IMR-90 (cell line): ENCODE data around the gene MYLK4. TPM values are rescaled to one million over a fixed set of nuclear protein-coding genes. Genes with fewer than 3 reads are reported as not detected.

Experiments
- ATAC-seq: fragments of 200-7000 bp; cut with Tn5 transposase; 2 replicates; pipeline ENCODE4 v1.9.1; 2020; ENCODE audit warnings: low read depth, mild to moderate bottlenecking, moderate library complexity
- BruUV-seq: library from RNA; stranded (reverse); fragments of 400-500 nt; replicated peaks from 2 replicates; lab custom pipeline; 2021; lab: Mats Ljungman, UMichigan
- CTCF ChIA-PET: fragments of 300-600 bp; formaldehyde crosslinking; extraction: SDS; loops from one replicate; lab custom pipeline; 2021; ENCODE audit warnings: antibody characterized with exemption; lab: Yijun Ruan, JAX
- POLR2A ChIA-PET: fragments of 300-600 bp; sonication (Branson Sonifier 250); formaldehyde crosslinking; loops from one replicate; lab custom pipeline; 2022; ENCODE audit warnings: antibody characterized with exemption; ENCODE audit not compliant: unreplicated experiment; lab: Charles Lee
- DNase-seq: peaks from one replicate; pipeline ENCODE4 v3.0.0; 2013
- H2AFZ ChIP-seq: replicated peaks from 2 replicates; pipeline ENCODE3; 2013; ENCODE audit warnings: low read length, mild to moderate bottlenecking; ENCODE audit not compliant: poor library complexity
- H2AK5ac ChIP-seq: 2 replicates; pipeline ENCODE4 v1.6.1; 2013; ENCODE audit warnings: low read depth, low read length, inconsistent platforms
- H2AK9ac ChIP-seq: replicated peaks from 2 replicates; pipeline ENCODE3; 2013; ENCODE audit warnings: mild to moderate bottlenecking, low read depth, low read length, moderate library complexity; ENCODE audit not compliant: poor library complexity
- H2BK120ac ChIP-seq: 2 replicates; pipeline ENCODE4 v1.6.1; 2013; ENCODE audit warnings: low read depth, low read length, inconsistent platforms
- H2BK15ac ChIP-seq: 3 replicates; pipeline ENCODE4 v1.6.1; 2013; ENCODE audit warnings: low read depth, low read length, inconsistent platforms
- H2BK20ac ChIP-seq: 2 replicates; pipeline ENCODE4 v1.6.1; 2013; ENCODE audit warnings: low read depth, mild to moderate bottlenecking, inconsistent platforms, low read length, moderate library complexity
- H2BK5ac ChIP-seq: 2 replicates; pipeline ENCODE4 v1.6.1; 2013; ENCODE audit warnings: mild to moderate bottlenecking, low read depth, low read length, inconsistent platforms; ENCODE audit not compliant: poor library complexity, severe bottlenecking
- H3K14ac ChIP-seq: replicated peaks from 2 replicates; pipeline ENCODE4 v1.6.1; 2013; ENCODE audit warnings: low read depth, low read length, inconsistent platforms
- H3K18ac ChIP-seq: 2 replicates; pipeline ENCODE4 v1.6.1; 2013; ENCODE audit warnings: low read depth, low read length, control low read depth
- H3K23ac ChIP-seq: 2 replicates; pipeline ENCODE4 v1.6.1; 2013; ENCODE audit warnings: low read depth, low read length, inconsistent platforms
- H3K27ac ChIP-seq: 2 replicates; pipeline ENCODE4 v1.5.1; 2013; ENCODE audit warnings: mild to moderate bottlenecking, control low read depth, low read length; ENCODE audit not compliant: insufficient read depth
- H3K27me3 ChIP-seq: 2 replicates; pipeline ENCODE4 v1.6.1; 2013; ENCODE audit warnings: low read length; ENCODE audit not compliant: control insufficient read depth, insufficient read depth
- H3K36me3 ChIP-seq: 2 replicates; pipeline ENCODE4 v1.6.1; 2013; ENCODE audit warnings: low read length, mixed read lengths; ENCODE audit not compliant: control insufficient read depth, insufficient read depth
- H3K4ac ChIP-seq: 2 replicates; pipeline ENCODE4 v1.6.1; 2013; ENCODE audit warnings: low read depth, low read length, inconsistent platforms
- H3K4me1 ChIP-seq: 2 replicates; pipeline ENCODE4 v1.6.1; 2013; ENCODE audit warnings: low read length, mixed read lengths; ENCODE audit not compliant: control insufficient read depth, insufficient read depth
- H3K4me2 ChIP-seq: 2 replicates; pipeline ENCODE4 v1.6.1; 2013; ENCODE audit warnings: low read depth, mild to moderate bottlenecking, control low read depth, low read length, moderate library complexity
- H3K4me3 ChIP-seq: 2 replicates; pipeline ENCODE4 v1.5.1; 2013; ENCODE audit warnings: low read depth, mild to moderate bottlenecking, control low read depth, low read length, moderate library complexity; ENCODE audit not compliant: insufficient read depth
- H3K56ac ChIP-seq: 2 replicates; pipeline ENCODE4 v1.6.1; 2013; ENCODE audit warnings: low read length, inconsistent platforms; ENCODE audit not compliant: insufficient read depth; ENCODE audit errors: extremely low read depth
- H3K79me1 ChIP-seq, 2 experiments: 2 replicates each; pipeline ENCODE4 v1.6.1; 2013; ENCODE audit warnings: low read length in 2 of 2, inconsistent platforms in 1 of 2, low read depth in 1 of 2
- H3K9ac ChIP-seq: 2 replicates; pipeline ENCODE4 v1.6.1; 2013; ENCODE audit warnings: low read depth, low read length, control low read depth
- H3K9me1 ChIP-seq: 2 replicates; pipeline ENCODE4 v1.6.1; 2013; ENCODE audit warnings: low read length, inconsistent platforms; ENCODE audit not compliant: insufficient read depth
- H3K9me3 ChIP-seq: 2 replicates; pipeline ENCODE4 v1.6.1; 2013; ENCODE audit warnings: low read length; ENCODE audit not compliant: control insufficient read depth, insufficient read depth
- H4K20me1 ChIP-seq: 2 replicates; pipeline ENCODE4 v1.6.1; 2013; ENCODE audit warnings: low read length, inconsistent platforms; ENCODE audit not compliant: insufficient read depth
- H4K5ac ChIP-seq: 2 replicates; pipeline ENCODE4 v1.6.1; 2013; ENCODE audit warnings: mild to moderate bottlenecking, low read depth, low read length, control low read depth
- H4K8ac ChIP-seq, 2 experiments: 2 replicates each; pipeline ENCODE4 v1.6.1; 2013; ENCODE audit warnings: low read depth in 2 of 2, low read length in 2 of 2, control low read depth in 1 of 2, inconsistent platforms in 1 of 2
- H4K91ac ChIP-seq: 2 replicates; pipeline ENCODE4 v1.6.1; 2013; ENCODE audit warnings: low read depth, low read length, inconsistent platforms; ENCODE audit not compliant: insufficient read depth
- BHLHE40 ChIP-seq: fragments of 150-350 bp; IDR thresholded peaks from 2 replicates; pipeline ENCODE4 v1.6.1; 2016; ENCODE audit warnings: mild to moderate bottlenecking, low read depth, low read length
- CEBPB ChIP-seq: IDR thresholded peaks from 2 replicates; pipeline ENCODE4 v1.6.1; 2012; ENCODE audit warnings: low read depth, low read length, improper control_type of control experiment
- CHD1 ChIP-seq: IDR thresholded peaks from 2 replicates; pipeline ENCODE4 v1.6.1; 2012; ENCODE audit warnings: low read depth, low read length, improper control_type of control experiment
- MAFK ChIP-seq: IDR thresholded peaks from 2 replicates; pipeline ENCODE4 v1.6.1; 2012; ENCODE audit warnings: low read depth, low read length, improper control_type of control experiment
- MAZ ChIP-seq: IDR thresholded peaks from 2 replicates; pipeline ENCODE4 v1.6.1; 2012; ENCODE audit warnings: low read depth, mild to moderate bottlenecking, low read length, improper control_type of control experiment, moderate library complexity, borderline replicate concordance
- MXI1 ChIP-seq: IDR thresholded peaks from 2 replicates; pipeline ENCODE4 v1.6.1; 2012; ENCODE audit warnings: low read depth, mild to moderate bottlenecking, low read length, moderate library complexity, borderline replicate concordance
- NFE2L2 ChIP-seq: fragments of 150-350 bp; IDR thresholded peaks from 2 replicates; pipeline ENCODE4 v1.6.1; 2016; ENCODE audit warnings: low read depth, mild to moderate bottlenecking, low read length
- POLR2A ChIP-seq: IDR thresholded peaks from 2 replicates; pipeline ENCODE4 v1.6.1; 2012; ENCODE audit warnings: mild to moderate bottlenecking, low read depth, low read length
- RCOR1 ChIP-seq: IDR thresholded peaks from 2 replicates; pipeline ENCODE4 v1.6.1; 2012; ENCODE audit warnings: mild to moderate bottlenecking, low read length, improper control_type of control experiment; ENCODE audit not compliant: insufficient replicate concordance
- RFX5 ChIP-seq: IDR thresholded peaks from 2 replicates; pipeline ENCODE4 v1.8.0; 2012; ENCODE audit warnings: low read depth, mild to moderate bottlenecking, low read length, moderate library complexity
- SMC3 ChIP-seq: fragments of 150-350 bp; IDR thresholded peaks from 2 replicates; pipeline ENCODE4 v1.6.1; 2016; ENCODE audit warnings: low read depth, mild to moderate bottlenecking, antibody characterized with exemption, low read length, moderate library complexity
- WGBS, 2 experiments: methylation state at CpG; one replicate each; pipeline versions ENCODE4 v1.1.5 to v1.1.7; 2013; ENCODE audit warnings: missing lambda C conversion rate in 2 of 2; ENCODE audit not compliant: insufficient read length in 1 of 2; ENCODE audit errors: extremely low coverage in 2 of 2; 5-methylcytosine and 5-hydroxymethylcytosine counted together
- dilution Hi-C: fragments of 300-500 bp; cut with HindIII; formaldehyde crosslinking; loops from one replicate; pipeline ENCODE4 v1.14.3; 2018; ENCODE audit warnings: low sequenced_read_pairs; ENCODE audit not compliant: unreplicated experiment
- in situ Hi-C: fragments of 300-500 bp; cut with MboI; formaldehyde crosslinking; loops from 3 replicates; pipeline ENCODE4 v1.14.3; 2019; ENCODE audit warnings: low sequenced_read_pairs, inconsistent platforms, mixed read lengths
- intact Hi-C: fragments of 100-400 bp; cut with micrococcal nuclease; formaldehyde crosslinking; loops from 2 replicates; pipeline ENCODE4 v1.10.0; 2022
- polyA plus RNA-seq, 3 experiments: library from polyadenylated mRNA; depleted of rRNA; stranded (reverse); fragments of >200 nt; gene quantifications; 2 replicates each; pipeline ENCODE4 v1.2.3, GENCODE V29; 2012; ENCODE audit warnings: low replicate concordance in 1 of 3
- total RNA-seq: library from RNA; depleted of rRNA; stranded (reverse); fragments of >200 nt; gene quantifications from 2 replicates; pipeline ENCODE4 v1.2.3, GENCODE V29; 2012
- TF ChIP-seq, protein P1 (sequence below): fragments of 150-350 bp; IDR thresholded peaks from 2 replicates; pipeline ENCODE4 v1.6.1; 2017; ENCODE audit warnings: mild to moderate bottlenecking, antibody characterized with exemption, low read length, low read depth
- TF ChIP-seq, protein P2 (sequence below): conservative IDR thresholded peaks from 2 replicates; pipeline ENCODE4 v1.5.1; 2012; ENCODE audit warnings: mild to moderate bottlenecking, low read depth, low read length, improper control_type of control experiment
- TF ChIP-seq, protein P3 (sequence below): fragments of 150-350 bp; IDR thresholded peaks from 2 replicates; pipeline ENCODE4 v1.6.1; 2016; ENCODE audit warnings: low read depth, mild to moderate bottlenecking, low read length, moderate library complexity, borderline replicate concordance

The MYLK4 gene
- total and polyA plus RNA-seq, 2 of the 4 experiments (the other 2 are of a cell fraction), result under 0.01 to 0.07 TPM

DNA sequence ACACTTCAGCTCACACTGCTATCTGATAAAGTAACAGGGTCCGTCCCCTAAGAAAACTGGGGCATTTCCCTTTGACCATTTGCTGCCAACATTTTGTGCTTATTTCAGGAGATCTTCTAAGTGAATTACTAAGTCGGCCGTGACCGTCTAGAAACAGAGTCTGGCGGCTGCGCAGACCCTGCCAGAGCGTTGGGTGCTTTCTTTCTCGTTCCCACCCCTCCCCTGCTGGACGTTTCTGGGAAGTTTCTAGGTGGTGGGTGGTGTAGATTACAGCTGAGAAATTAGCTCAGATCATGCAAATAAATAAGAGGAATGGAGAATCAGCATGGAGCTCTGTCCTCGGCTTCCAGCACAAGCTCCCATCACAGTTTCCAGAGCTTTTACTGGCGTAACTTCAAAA is 128.1 kb downstream of the MYLK4 start:
- Histone ChIP-seq H2BK120ac (no peak overlapping the region), H4K91ac (no peak overlapping the region), H3K36me3 (no peaks in the 10 kb centered on the region), H3K14ac (no peak overlapping the region), H3K4me1 (peaks cover 5% of the 10 kb centered on the region; the same call in 1 of the 2 replicates), H4K8ac (no peak overlapping the region), H3K23ac (no peak overlapping the region), H2BK15ac (no peak overlapping the region), H4K20me1 (no peaks in the 10 kb centered on the region), H3K4me2 (no peak overlapping the region), H2BK5ac (no peak overlapping the region), H3K27ac (no peak overlapping the region), H4K5ac (no peak overlapping the region), H3K27me3 (peaks cover 16% of the 10 kb centered on the region), H3K4ac (no peak overlapping the region), H3K56ac (no peak overlapping the region), H2AK5ac (no peak overlapping the region), H2AFZ (no peak overlapping the region), H2BK20ac (no peak overlapping the region), H3K9ac (no peak overlapping the region), H3K79me1 (no peaks in the 10 kb centered on the region), H3K4me3 (no peak overlapping the region), H2AK9ac (no peak overlapping the region), H3K9me3 (no peaks in the 10 kb centered on the region), H3K18ac (no peak overlapping the region), H3K9me1 (no peaks in the 10 kb centered on the region)
- TF ChIP-seq BHLHE40 (no peak), CEBPB (no peak), RCOR1 (no peak), MAFK (no peak), POLR2A (no peak), MXI1 (no peak), SMC3 (no peak), CHD1 (no peak), NFE2L2 (no peak), MAZ (no peak), RFX5 (no peak)
- TF ChIP-seq, protein P1, sequence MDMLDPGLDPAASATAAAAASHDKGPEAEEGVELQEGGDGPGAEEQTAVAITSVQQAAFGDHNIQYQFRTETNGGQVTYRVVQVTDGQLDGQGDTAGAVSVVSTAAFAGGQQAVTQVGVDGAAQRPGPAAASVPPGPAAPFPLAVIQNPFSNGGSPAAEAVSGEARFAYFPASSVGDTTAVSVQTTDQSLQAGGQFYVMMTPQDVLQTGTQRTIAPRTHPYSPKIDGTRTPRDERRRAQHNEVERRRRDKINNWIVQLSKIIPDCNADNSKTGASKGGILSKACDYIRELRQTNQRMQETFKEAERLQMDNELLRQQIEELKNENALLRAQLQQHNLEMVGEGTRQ, result no peak
- TF ChIP-seq, protein P2, sequence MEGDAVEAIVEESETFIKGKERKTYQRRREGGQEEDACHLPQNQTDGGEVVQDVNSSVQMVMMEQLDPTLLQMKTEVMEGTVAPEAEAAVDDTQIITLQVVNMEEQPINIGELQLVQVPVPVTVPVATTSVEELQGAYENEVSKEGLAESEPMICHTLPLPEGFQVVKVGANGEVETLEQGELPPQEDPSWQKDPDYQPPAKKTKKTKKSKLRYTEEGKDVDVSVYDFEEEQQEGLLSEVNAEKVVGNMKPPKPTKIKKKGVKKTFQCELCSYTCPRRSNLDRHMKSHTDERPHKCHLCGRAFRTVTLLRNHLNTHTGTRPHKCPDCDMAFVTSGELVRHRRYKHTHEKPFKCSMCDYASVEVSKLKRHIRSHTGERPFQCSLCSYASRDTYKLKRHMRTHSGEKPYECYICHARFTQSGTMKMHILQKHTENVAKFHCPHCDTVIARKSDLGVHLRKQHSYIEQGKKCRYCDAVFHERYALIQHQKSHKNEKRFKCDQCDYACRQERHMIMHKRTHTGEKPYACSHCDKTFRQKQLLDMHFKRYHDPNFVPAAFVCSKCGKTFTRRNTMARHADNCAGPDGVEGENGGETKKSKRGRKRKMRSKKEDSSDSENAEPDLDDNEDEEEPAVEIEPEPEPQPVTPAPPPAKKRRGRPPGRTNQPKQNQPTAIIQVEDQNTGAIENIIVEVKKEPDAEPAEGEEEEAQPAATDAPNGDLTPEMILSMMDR, result no peak
- TF ChIP-seq, protein P3, sequence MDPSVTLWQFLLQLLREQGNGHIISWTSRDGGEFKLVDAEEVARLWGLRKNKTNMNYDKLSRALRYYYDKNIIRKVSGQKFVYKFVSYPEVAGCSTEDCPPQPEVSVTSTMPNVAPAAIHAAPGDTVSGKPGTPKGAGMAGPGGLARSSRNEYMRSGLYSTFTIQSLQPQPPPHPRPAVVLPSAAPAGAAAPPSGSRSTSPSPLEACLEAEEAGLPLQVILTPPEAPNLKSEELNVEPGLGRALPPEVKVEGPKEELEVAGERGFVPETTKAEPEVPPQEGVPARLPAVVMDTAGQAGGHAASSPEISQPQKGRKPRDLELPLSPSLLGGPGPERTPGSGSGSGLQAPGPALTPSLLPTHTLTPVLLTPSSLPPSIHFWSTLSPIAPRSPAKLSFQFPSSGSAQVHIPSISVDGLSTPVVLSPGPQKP, result no peak
- no peak for DNase-seq
- dilution Hi-C loops, result no loop called here
- BruUV-seq, result no TSS peak
- WGBS, 2 experiments, result no CpG with 5 or more reads among the region's 11 CpGs
- ATAC-seq, result no peak
- intact Hi-C loops, result loop anchor here (5.0 kb wide), 1 partner anchor 155 kb away; no protein-coding TSS in a partner anchor
- ChIA-PET POLR2A (no interaction called here), CTCF (no interaction called here)
- in situ Hi-C loops, result no loop called here
